ENCODE data around the gene MISFA. TPM values are rescaled to one million over a fixed set of nuclear protein-coding genes. Genes with fewer than 3 reads are reported as not detected.
A peak's percentile ranks its signal among the peaks of the same experiment; 100 is the strongest.

Gene MISFA
- total and polyA plus RNA-seq, 2 donors from 2014 or later: 3.6 to 6.6 TPM

- TF ChIP-seq, protein P1, sequence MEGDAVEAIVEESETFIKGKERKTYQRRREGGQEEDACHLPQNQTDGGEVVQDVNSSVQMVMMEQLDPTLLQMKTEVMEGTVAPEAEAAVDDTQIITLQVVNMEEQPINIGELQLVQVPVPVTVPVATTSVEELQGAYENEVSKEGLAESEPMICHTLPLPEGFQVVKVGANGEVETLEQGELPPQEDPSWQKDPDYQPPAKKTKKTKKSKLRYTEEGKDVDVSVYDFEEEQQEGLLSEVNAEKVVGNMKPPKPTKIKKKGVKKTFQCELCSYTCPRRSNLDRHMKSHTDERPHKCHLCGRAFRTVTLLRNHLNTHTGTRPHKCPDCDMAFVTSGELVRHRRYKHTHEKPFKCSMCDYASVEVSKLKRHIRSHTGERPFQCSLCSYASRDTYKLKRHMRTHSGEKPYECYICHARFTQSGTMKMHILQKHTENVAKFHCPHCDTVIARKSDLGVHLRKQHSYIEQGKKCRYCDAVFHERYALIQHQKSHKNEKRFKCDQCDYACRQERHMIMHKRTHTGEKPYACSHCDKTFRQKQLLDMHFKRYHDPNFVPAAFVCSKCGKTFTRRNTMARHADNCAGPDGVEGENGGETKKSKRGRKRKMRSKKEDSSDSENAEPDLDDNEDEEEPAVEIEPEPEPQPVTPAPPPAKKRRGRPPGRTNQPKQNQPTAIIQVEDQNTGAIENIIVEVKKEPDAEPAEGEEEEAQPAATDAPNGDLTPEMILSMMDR (IDR thresholded peaks at IDR 0.05; ENCODE audit: borderline replicate concordance, extremely low read depth, insufficient read depth): no peak
Measured at GRCh38 chr11:18615628-18616392, 16.2 kb downstream of the MISFA start.

GRCh38 chr11:18617688-18618341 lies 18.2 kb downstream of the MISFA start:
- no peak overlapping the region for H3K27ac ChIP-seq (ENCODE audit: low read depth in 2 of 2, low read length in 2 of 2)
- H3K27me3 ChIP-seq (ENCODE audit: control insufficient read depth, insufficient read depth, low read length): no peaks in the 10 kb centered on the region
- TF ChIP-seq, protein P1 (IDR thresholded peaks at IDR 0.05; ENCODE audit: borderline replicate concordance, extremely low read depth, insufficient read depth): no peak
- no peak for FAIRE-seq
- no peak overlapping the region for H3K4me3 ChIP-seq (ENCODE audit: low read length in 3 of 3)
- H3K4me1 ChIP-seq (ENCODE audit: control insufficient read depth in 2 of 3, insufficient read depth in 2 of 3, low read depth in 1 of 3, low read length in 3 of 3): no peaks in the 10 kb centered on the region
- no peaks in the 10 kb centered on the region for H3K9me3 ChIP-seq (ENCODE audit: control insufficient read depth in 2 of 3, insufficient read depth in 1 of 3, low read length in 3 of 3)
- H3K9ac ChIP-seq (ENCODE audit: low read length in 3 of 3): no peak overlapping the region
- H3K36me3 ChIP-seq (ENCODE audit: control insufficient read depth in 2 of 3, insufficient read depth in 3 of 3, low read length in 3 of 3): peaks cover 2 to 24% (median 12%) of the 10 kb centered on the region in 3 donors
- DNase-seq: no peak
- intact Hi-C loops (cut with DNase I): no loop called here

More at GRCh38 chr11:18615628-18616392, 16.2 kb downstream of the MISFA start:
- Histone ChIP-seq H3K9ac (ENCODE audit: low read length in 3 of 3) (no peak overlapping the region), H3K27me3 (ENCODE audit: control insufficient read depth, insufficient read depth, low read length) (no peaks in the 10 kb centered on the region), H3K4me1 (ENCODE audit: control insufficient read depth in 2 of 3, insufficient read depth in 2 of 3, low read depth in 1 of 3, low read length in 3 of 3) (no peaks in the 10 kb centered on the region), H3K27ac (ENCODE audit: low read depth in 2 of 2, low read length in 2 of 2) (no peak overlapping the region), H3K4me3 (ENCODE audit: low read length in 3 of 3) (no peak overlapping the region), H3K9me3 (ENCODE audit: control insufficient read depth in 2 of 3, insufficient read depth in 1 of 3, low read length in 3 of 3) (no peaks in the 10 kb centered on the region), H3K36me3 (ENCODE audit: control insufficient read depth in 2 of 3, insufficient read depth in 3 of 3, low read length in 3 of 3) (peaks cover 2 to 30% (median 15%) of the 10 kb centered on the region in 3 donors)
- DNase-seq: no peak
- FAIRE-seq: no peak
- intact Hi-C loops (cut with DNase I): no loop called here

- no peak overlapping the region for H3K4me3 ChIP-seq (ENCODE audit: low read length in 3 of 3)
- H3K9me3 ChIP-seq (ENCODE audit: control insufficient read depth in 2 of 3, insufficient read depth in 1 of 3, low read length in 3 of 3): peaks cover 0 to under 1% (median 0%) of the 10 kb centered on the region in 3 donors
- H3K9ac ChIP-seq (ENCODE audit: low read length in 3 of 3): no peak overlapping the region
- DNase-seq (peak in 2 of 5 donors; percentile 15 to 31), FAIRE-seq (no peak)
- intact Hi-C loops (cut with DNase I): no loop called here
- H3K27me3 ChIP-seq (ENCODE audit: control insufficient read depth, insufficient read depth, low read length): no peaks in the 10 kb centered on the region
- TF ChIP-seq, protein P1 (IDR thresholded peaks at IDR 0.05; ENCODE audit: borderline replicate concordance, extremely low read depth, insufficient read depth): no peak
- H3K4me1 ChIP-seq (ENCODE audit: control insufficient read depth in 2 of 3, insufficient read depth in 2 of 3, low read depth in 1 of 3, low read length in 3 of 3): no peaks in the 10 kb centered on the region
- H3K36me3 ChIP-seq (ENCODE audit: control insufficient read depth in 2 of 3, insufficient read depth in 3 of 3, low read length in 3 of 3): peaks cover 2 to 24% (median 12%) of the 10 kb centered on the region in 3 donors
- no peak overlapping the region for H3K27ac ChIP-seq (ENCODE audit: low read depth in 2 of 2, low read length in 2 of 2)
Measured at GRCh38 chr11:18618342-18619025, 18.9 kb downstream of the MISFA start.
